HCT116 (cell line): ENCODE data around the gene FGF7.

Experiments used
- ATF3 ChIP-seq: IDR thresholded peaks from 2 replicates; pipeline ENCODE4 v1.6.1; 2012
- EGR1 ChIP-seq: IDR thresholded peaks from 2 replicates; pipeline ENCODE4 v1.6.1; 2012; ENCODE audit warnings: low read depth
- EZH2 ChIP-seq: fragments of 200-600 bp; sonication (generic); IDR thresholded peaks from 2 replicates; pipeline ENCODE4 v1.6.1; 2017; ENCODE audit warnings: antibody characterized with exemption, mixed run types
- EZH2phosphoT487 ChIP-seq: fragments of 200-600 bp; IDR thresholded peaks from 2 replicates; pipeline ENCODE4 v1.6.1; 2018; ENCODE audit warnings: antibody characterized with exemption, borderline replicate concordance
- FOSL1 ChIP-seq: IDR thresholded peaks from 2 replicates; pipeline ENCODE4 v1.6.1; 2012; ENCODE audit warnings: low read depth
- MAX ChIP-seq: IDR thresholded peaks from 2 replicates; pipeline ENCODE4 v1.6.1; 2012
- POLR2A ChIP-seq: IDR thresholded peaks from 2 replicates; pipeline ENCODE4 v1.7.0; 2011; ENCODE audit warnings: borderline replicate concordance; ENCODE audit not compliant: insufficient read depth, insufficient read length; ENCODE audit errors: extremely low read depth
- SIN3A ChIP-seq: IDR thresholded peaks from 2 replicates; pipeline ENCODE4 v1.6.1; 2012; ENCODE audit warnings: low read depth
- TCF7L2 ChIP-seq: IDR thresholded peaks from 2 replicates; pipeline ENCODE4 v1.7.0; 2011; ENCODE audit warnings: borderline replicate concordance, inconsistent platforms; ENCODE audit not compliant: insufficient read depth, insufficient read length; ENCODE audit errors: extremely low read depth
- ZNF274 ChIP-seq: fragments of 200-500 bp; sonication (Bioruptor generic); IDR thresholded peaks from 2 replicates; pipeline ENCODE4 v1.6.1; 2014; ENCODE audit warnings: mild to moderate bottlenecking, low read depth, low read length, inconsistent platforms
- TF ChIP-seq, protein P1 (sequence below): IDR thresholded peaks from 2 replicates; pipeline ENCODE4 v1.6.1; 2011; ENCODE audit warnings: mild to moderate bottlenecking, low read length, moderate library complexity; ENCODE audit not compliant: insufficient replicate concordance; ENCODE audit errors: extremely low read depth
- TF ChIP-seq, protein P2 (sequence below), 3 experiments: fragments of 200-600 bp in 1 of 3; sonication (generic) in 1 of 3; IDR thresholded peaks in 2 of 3; conservative IDR thresholded peaks in 1 of 3; 2 replicates each; pipeline ENCODE4 v1.5.1; 2012 to 2017; ENCODE audit warnings: low read depth in 2 of 3, low read length in 2 of 3, antibody characterized with exemption in 1 of 3, borderline replicate concordance in 1 of 3, control low read depth in 1 of 3, mild to moderate bottlenecking in 1 of 3, mixed read lengths in 1 of 3, mixed run types in 1 of 3, moderate library complexity in 1 of 3; ENCODE audit not compliant: insufficient read depth in 1 of 3

GRCh38 chr15:49441356-49441755 is 18.3 kb downstream of the FGF7 start:
- TF ChIP-seq, protein P1, sequence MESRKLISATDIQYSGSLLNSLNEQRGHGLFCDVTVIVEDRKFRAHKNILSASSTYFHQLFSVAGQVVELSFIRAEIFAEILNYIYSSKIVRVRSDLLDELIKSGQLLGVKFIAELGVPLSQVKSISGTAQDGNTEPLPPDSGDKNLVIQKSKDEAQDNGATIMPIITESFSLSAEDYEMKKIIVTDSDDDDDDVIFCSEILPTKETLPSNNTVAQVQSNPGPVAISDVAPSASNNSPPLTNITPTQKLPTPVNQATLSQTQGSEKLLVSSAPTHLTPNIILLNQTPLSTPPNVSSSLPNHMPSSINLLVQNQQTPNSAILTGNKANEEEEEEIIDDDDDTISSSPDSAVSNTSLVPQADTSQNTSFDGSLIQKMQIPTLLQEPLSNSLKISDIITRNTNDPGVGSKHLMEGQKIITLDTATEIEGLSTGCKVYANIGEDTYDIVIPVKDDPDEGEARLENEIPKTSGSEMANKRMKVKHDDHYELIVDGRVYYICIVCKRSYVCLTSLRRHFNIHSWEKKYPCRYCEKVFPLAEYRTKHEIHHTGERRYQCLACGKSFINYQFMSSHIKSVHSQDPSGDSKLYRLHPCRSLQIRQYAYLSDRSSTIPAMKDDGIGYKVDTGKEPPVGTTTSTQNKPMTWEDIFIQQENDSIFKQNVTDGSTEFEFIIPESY = no peak
- TF ChIP-seq, protein P2, sequence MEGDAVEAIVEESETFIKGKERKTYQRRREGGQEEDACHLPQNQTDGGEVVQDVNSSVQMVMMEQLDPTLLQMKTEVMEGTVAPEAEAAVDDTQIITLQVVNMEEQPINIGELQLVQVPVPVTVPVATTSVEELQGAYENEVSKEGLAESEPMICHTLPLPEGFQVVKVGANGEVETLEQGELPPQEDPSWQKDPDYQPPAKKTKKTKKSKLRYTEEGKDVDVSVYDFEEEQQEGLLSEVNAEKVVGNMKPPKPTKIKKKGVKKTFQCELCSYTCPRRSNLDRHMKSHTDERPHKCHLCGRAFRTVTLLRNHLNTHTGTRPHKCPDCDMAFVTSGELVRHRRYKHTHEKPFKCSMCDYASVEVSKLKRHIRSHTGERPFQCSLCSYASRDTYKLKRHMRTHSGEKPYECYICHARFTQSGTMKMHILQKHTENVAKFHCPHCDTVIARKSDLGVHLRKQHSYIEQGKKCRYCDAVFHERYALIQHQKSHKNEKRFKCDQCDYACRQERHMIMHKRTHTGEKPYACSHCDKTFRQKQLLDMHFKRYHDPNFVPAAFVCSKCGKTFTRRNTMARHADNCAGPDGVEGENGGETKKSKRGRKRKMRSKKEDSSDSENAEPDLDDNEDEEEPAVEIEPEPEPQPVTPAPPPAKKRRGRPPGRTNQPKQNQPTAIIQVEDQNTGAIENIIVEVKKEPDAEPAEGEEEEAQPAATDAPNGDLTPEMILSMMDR (IDR thresholded peaks at IDR 0.05 in 2 of 3, conservative IDR thresholded peaks at IDR 0.05 in 1 of 3; ENCODE audit: borderline replicate concordance in 1 of 3, insufficient read depth in 1 of 3, low read depth in 2 of 3, low read length in 2 of 3) = no peak
- no peak for TF ChIP-seq MAX
- no peak for TF ChIP-seq EGR1
- no peak for TF ChIP-seq POLR2A
- TF ChIP-seq EZH2 = no peak
- no peak for TF ChIP-seq SIN3A
- no peak for TF ChIP-seq ZNF274
- TF ChIP-seq EZH2phosphoT487 = no peak
- no peak for TF ChIP-seq ATF3
- no peak for TF ChIP-seq FOSL1
- TF ChIP-seq TCF7L2 = no peak
